ENCODE data around the gene RETREG2.
A peak's percentile ranks its signal among the peaks of the same experiment; 100 is the strongest.

The RETREG2 gene

DNA sequence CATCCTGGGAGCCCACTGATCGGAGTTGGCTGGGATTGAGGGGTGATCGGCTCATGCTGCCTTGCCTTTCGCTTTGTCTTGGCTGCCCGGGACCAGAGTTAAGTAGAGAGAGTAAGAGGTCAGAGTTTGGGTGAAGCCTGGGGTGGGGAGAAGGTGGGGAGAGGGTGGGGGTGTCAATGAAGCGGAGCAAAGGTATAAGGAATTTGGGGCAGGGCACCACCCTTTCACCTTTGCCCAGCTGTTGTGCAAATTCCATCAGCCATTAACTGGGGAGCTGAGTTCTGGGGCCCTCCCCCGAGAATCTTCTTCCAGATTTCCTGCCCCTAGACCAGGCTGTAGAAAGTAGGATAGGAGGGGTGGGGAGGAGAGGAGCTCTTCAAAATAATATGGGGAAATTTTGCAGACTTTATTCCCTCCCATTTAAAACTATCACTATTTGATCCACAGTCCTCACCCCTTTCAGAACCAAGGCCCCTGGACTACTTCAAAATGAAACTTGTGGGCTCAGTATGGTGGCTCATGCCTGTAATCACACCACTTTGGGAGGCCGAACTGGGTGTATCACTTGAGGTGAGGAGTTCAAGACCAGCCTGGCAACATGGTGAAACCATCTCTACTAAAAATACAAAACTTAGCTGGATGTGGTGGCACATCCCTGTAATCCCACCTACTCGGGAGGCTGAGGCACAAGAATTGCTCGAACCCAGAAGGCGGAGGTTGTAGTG, 8.0 kb upstream of the RETREG2 start, which contains the start of gene SLC23A3:
Gene SLC23A3, minus strand, starts transcription at position 100 of the 725 bp plus-strand sequence. Its CDS starts 45 bp downstream, at position 55.
- DNase-seq: no peak

DNA sequence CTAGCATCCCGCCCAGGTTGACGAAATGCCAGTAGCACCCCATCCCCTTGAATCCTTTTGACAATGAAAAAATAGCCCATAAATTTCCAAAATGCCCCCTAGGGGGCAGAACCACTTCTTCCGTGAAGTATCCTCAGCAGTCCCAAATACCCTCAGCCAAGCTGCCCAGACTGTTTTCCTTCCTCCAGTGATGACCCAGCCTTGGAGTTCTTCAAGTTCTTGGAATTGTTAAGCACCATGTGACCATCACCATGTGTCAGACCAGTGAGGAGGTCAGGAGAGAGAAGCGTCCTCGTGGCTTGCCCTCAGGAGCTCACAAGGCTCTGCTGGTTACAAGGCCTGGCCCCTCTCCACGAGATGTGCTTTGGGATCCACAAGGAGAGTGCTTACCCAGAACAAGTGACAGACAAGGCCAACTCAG, 6.8 kb upstream of the RETREG2 start:
- peak; percentile 34 for DNase-seq

DNA sequence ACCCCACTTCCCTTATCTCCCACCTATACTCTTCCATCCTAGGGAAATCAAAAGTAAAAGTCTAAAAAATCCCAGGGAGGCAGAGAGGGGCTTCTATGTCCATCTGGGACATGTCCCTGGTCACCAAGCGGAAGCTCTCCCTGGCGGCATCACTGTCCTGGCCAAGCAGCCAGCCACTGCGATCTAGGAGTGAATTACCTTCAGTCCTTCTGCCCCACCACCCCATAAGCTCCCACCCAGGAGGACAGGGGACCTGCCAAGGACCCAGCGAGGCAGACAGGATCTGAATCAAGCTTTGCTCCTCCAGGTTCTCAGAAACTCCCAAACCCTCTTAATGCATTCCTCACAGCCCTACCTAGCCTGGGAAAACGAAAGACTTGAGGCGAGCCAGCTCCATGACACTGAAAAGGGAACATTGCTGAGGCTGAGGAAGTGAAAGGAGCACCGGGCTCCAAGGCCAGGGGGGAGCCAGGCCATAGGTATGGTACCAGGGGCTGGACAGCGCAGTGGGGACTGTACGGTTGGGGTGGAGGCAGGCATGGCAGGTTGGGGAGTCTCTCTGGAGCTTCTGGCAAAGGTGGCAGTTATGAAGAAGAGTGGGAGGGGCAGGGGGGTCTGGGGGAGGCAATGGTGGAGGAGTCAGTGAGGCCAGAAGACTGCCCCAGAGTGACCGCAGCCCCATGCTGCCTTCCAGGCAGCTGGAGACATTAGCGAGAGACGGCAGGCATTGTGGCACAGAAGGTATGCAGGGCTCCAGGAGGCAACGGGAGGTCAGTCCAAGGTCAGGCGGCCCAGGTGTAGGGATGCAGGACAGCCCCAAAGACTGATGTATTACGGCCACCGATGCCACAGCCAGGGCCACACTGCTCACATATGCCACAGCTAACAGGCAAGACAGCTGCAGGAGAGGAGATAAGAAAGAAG, 5.6 kb upstream of the RETREG2 start:
- DNase-seq: no peak

DNA sequence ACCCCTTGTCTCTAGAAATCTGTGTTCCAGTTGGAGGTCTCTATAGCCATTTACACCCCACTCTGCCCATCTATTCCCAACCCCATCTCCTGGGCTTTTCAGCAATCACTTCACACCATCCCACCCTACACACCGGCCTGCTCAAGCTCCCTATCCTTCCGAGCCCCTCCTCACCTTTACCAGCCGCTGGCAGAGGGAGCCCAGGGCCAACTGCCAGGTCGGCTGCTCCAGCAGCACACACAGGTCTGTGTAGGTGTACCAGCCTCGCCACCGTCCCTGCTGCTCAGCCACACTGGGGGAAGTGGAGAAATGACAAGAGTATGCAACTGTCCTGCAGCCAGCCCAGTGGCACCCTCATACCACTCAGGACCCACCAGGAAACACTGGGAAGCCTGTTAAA, 4.9 kb upstream of the RETREG2 start:
- DNase-seq: no peak

DNA sequence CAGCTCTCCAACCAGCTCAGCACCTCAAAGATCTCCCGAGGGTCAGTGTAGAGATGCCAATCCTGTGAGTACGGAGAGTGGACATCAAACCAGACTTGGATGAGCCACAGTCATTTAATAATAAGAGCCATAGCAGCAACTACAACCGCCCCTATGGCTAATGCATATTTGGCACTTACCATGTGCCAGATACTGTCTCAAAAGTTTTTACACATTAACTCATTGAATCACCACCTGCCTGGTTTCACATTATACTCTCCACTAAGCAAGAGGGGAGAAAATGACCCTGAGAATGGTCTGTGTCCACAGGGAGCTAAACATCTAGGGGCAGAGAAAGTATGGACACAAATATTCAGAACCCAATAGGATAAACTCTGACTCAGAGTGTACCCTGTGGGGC, 3.9 kb upstream of the RETREG2 start:
- DNase-seq: no peak

DNA sequence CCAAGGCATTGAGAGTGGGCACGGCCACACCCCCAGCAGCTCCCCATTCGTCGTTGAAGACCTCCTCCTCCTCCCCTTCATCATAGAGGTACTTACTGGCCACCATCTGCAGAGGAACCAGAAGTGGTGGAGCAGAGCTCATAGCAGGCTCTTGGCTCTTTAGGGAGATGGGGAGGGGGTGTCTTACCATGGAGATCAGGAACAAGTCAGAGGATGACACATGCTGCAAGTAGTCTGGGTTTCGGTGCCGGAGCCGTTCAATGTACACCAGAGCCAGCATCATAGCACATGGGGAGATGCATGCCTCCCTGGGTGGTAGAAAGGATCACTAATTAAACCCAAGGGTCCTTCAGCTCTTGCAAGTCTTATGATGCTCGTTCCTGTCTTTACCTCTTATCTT, 3.3 kb upstream of the RETREG2 start:
- no peak for DNase-seq

DNA sequence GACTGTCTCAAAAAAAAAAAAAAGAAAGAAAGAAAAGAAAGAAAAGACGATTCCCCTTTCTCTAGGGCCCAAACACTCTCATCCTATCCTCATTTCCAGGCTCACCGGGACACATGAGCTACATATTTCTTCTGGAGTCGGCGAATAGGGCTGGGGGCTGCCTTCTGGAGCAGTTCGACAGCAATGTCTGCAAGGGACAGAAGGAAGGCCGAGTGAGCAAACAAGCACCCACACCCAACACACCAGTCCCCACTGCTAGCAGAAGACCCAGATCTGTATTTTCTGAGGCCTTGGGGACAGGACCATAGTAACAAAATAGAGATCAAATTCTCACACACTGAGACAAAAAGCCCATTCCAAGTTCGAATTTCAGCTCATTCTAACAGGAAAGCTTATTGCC, 2.6 kb upstream of the RETREG2 start:
- no peak for DNase-seq

- peak; percentile 59 for DNase-seq
Observed at GRCh38 chr2:219175928-219176817, 1.9 kb upstream of the RETREG2 start.

GRCh38 chr2:219176818-219177551, 1.1 kb upstream of the RETREG2 start, which contains the start of gene CNPPD1:
Gene CNPPD1, minus strand, starts transcription at chr2:219176925. Its CDS starts 97 bp downstream, at chr2:219176828.
- DNase-seq: peak; percentile 88

- DNase-seq: peak; percentile 36
Observed at GRCh38 chr2:219178377-219179175, 501 bp downstream of the RETREG2 start.

DNA sequence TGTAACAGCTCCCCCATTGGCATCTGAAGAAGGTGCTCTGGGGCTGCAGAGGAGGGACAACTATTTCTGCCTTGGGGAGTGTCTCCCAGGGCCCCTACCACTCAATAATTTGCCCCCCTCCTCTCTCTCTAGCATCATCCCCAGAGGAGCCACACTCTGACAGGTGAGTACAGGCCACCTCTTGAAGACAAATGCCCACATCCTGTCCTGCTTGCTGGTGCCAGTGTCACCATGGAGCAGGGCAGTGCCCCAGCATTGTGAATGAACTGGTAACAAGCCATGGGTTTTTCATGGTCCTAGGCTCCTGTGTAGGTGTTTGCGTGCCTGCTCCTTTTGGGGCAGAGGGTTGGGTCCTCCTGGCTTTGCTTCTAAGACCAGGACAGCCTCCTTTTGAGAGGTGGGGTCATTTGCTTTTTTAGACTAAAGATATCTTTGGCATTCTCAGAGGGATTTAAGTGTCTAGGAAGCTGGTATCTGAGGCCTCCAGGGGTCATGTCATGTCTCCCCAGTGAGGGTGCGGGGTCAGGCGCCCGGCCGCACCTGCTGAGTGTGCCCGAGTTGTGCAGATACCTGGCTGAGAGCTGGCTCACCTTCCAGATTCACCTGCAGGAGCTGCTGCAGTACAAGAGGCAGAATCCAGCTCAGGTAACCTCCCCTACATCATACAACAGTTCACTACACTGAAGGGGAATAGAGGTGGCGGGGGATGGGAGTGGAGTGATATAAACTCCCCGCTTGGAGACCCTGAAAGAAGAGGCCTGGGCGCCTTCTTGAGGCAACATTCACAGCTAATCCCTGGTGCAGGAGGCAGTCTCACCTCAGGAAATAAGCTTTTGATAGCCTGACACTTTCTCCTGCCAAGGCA, 1.8 kb downstream of the RETREG2 start:
- no peak for DNase-seq

DNA sequence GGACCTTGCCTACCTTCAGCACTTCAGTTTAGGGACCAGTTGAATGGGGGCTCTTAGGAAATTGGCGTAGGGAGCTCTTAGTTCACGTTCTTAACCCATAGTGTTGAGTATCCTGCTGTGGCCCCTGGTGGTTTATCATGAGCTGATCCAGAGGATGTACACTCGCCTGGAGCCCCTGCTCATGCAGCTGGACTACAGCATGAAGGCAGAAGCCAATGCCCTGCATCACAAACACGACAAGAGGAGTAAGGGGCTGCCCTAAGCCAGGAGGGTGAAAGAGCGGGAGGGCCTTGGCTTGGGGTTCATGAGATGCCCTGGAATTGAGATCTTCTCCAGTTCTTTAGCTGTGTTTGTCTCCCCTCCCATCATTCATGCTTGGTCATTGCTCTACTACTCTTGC, 2.9 kb downstream of the RETREG2 start:
- no peak for DNase-seq

GRCh38 chr2:219181531-219181930, 3.5 kb downstream of the RETREG2 start:
- no peak for DNase-seq

DNA sequence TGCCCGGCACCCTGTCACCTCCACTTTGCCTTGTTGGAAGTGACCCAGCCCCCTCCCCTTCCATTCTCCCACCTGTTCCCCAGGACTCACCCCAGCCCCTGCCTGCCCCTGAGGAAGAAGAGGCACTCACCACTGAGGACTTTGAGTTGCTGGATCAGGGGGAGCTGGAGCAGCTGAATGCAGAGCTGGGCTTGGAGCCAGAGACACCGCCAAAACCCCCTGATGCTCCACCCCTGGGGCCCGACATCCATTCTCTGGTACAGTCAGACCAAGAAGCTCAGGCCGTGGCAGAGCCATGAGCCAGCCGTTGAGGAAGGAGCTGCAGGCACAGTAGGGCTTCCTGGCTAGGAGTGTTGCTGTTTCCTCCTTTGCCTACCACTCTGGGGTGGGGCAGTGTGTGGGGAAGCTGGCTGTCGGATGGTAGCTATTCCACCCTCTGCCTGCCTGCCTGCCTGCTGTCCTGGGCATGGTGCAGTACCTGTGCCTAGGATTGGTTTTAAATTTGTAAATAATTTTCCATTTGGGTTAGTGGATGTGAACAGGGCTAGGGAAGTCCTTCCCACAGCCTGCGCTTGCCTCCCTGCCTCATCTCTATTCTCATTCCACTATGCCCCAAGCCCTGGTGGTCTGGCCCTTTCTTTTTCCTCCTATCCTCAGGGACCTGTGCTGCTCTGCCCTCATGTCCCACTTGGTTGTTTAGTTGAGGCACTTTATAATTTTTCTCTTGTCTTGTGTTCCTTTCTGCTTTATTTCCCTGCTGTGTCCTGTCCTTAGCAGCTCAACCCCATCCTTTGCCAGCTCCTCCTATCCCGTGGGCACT, 4.5 kb downstream of the RETREG2 start:
- no peak for DNase-seq

GRCh38 chr2:219183151-219183772, 5.2 kb downstream of the RETREG2 start:
- DNase-seq: no peak

DNA sequence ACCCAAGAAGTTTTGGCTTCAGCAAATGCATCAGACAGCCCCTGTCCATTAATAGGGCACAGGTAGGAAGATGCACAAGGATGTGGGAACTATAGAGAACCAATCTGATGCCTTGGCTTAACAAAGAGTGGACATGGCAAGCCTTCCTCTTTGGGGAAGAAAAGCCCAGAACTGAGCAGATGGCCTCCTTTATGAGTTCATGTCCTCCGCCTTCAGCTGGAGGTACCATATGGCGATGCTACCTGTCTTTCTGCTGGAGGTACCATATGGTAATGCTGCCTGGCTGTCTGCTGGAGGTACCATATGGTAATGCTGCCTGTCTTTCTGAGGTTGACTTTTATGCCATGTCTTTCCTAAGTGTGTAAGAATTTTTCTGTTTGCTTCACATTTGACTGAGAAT, 6.0 kb downstream of the RETREG2 start:
- no peak for DNase-seq

DNA sequence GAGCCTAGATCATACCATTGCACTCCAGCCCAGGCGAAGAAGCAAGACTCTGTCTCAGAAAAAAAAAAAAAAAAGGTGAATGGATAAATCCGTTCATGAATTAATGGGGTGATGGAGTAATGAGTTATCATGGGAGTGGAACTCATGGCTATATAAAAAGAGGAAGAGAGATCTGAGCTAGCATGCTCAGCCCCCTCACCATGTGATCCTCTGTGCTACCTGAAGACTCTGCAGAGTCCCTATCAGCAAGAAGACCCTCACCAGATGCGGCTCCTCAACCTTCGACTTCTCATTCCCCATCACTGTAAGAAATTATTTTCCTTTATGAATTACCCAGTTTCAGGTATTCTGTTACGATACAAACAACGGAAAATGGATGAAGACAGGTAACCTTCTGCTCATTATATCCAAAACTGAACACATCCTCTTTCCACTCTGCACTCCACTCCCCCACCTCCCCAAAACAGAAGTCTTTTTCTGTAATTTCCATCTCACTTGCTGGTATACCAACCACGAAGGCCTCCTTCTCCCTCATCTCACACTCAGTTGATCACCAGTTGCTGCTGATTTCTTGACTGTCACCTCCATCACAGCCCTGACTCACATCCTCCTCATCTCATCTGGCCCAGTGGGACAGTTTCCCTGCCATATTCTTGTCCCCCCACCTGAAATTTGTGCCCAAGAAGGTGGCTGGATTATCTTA, 8.8 kb downstream of the RETREG2 start:
- no peak for DNase-seq

DNA sequence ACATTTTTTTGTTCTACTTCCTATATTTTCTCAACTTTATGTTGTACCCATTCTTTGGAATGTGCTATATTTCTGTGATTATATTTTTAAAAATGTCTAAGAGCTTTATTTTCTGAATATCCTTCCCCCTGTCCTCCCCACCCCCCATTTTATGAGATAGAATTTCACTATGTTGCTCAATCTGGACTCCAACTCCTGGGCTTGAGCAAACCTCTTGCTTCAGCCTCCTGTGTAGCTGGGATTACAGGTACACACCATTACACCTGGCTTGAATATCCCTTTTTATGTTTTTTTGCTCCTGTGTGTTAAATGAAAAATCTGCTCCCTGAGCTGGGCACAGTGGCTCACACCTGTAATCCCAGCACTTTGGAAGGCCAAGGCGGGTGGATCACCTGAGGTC, 19.3 kb downstream of the RETREG2 start:
- DNase-seq: no peak

All from NCI-H345 (cell line).